Mucosa of descending colon (tissue), 3 donors: ENCODE data around the gene PIK3R2. TPM values are rescaled to one million over a fixed set of nuclear protein-coding genes. Genes with fewer than 3 reads are reported as not detected.
A peak's percentile ranks its signal among the peaks of the same experiment; 100 is the strongest.

Experiments
- ATAC-seq: fragments of 200-7000 bp; cut with Tn5 transposase; one replicate; pipeline ENCODE4 v1.9.1; 2020; ENCODE audit warnings: mild to moderate bottlenecking, moderate library complexity
- DNase-seq, 3 donors: peaks; one replicate each; pipeline ENCODE4 v3.0.0-alpha.2; 2020
- H3K36me3 ChIP-seq: fragments of 200-600 bp; one replicate; pipeline ENCODE4 v1.8.0; 2021; ENCODE audit warnings: low read depth, mild to moderate bottlenecking
- H3K4me1 ChIP-seq: fragments of 200-600 bp; one replicate; pipeline ENCODE4 v1.8.0; 2021; ENCODE audit warnings: low read depth, mild to moderate bottlenecking
- H3K4me3 ChIP-seq: fragments of 200-600 bp; one replicate; pipeline ENCODE4 v1.8.0; 2021; ENCODE audit warnings: mild to moderate bottlenecking
- H3K9me3 ChIP-seq: fragments of 200-600 bp; one replicate; pipeline ENCODE4 v1.8.0; 2021; ENCODE audit warnings: mild to moderate bottlenecking
- intact Hi-C, 2 donors: fragments of 100-400 bp; cut with DNase I in 1 of 2; cut with micrococcal nuclease in 1 of 2; formaldehyde crosslinking; loops; one replicate each; pipeline versions ENCODE4 v1.11.0 to v1.11.1; 2022; cut with DNase I, micrococcal nuclease
- total RNA-seq, 3 donors: library from RNA; stranded (reverse); fragmentation: NEBNext Ultra II Directional in 2 of 3; extraction: Animal tissue kit (Norgen Biotek cat#: 25700) in 2 of 3; gene quantifications; one replicate each; pipeline versions ENCODE4 v1.2.1 to v1.2.4, GENCODE V29; 2021 to 2023
- TF ChIP-seq, protein P1 (sequence below): fragments of 200-600 bp; IDR thresholded peaks from one replicate; pipeline ENCODE4 v1.8.0; 2022; ENCODE audit warnings: antibody characterized with exemption, mild to moderate bottlenecking
- donor health status: DM: no; HTN: no; CAD: no; lungs with moderate emphysema.
- donor health status: DM: no; HTN: no; CAD: no.
- donor health status: DM: no; HTN: yes; CAD: no.

PIK3R2 gene
- total RNA-seq, 3 donors from 2014 or later: 31.6 to 40.0 (median 35.2) TPM

DNA sequence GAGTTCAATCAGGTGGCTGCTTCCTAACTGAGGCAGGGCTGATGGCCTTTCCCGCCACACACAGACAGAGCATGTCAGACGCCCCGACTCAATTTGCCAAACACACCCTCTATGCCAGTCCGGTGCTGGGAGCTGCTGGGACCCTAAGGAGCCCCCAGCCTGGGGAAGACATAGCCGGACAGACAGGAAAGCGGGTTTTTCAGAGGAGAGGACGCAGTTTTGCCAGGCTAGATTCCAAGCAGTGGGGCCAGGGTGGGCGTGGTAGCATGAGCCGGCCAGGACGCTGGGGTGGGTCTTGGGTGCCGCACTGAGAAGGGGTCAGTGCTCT, 35.6 kb upstream of the PIK3R2 start:
- TF ChIP-seq, protein P1, sequence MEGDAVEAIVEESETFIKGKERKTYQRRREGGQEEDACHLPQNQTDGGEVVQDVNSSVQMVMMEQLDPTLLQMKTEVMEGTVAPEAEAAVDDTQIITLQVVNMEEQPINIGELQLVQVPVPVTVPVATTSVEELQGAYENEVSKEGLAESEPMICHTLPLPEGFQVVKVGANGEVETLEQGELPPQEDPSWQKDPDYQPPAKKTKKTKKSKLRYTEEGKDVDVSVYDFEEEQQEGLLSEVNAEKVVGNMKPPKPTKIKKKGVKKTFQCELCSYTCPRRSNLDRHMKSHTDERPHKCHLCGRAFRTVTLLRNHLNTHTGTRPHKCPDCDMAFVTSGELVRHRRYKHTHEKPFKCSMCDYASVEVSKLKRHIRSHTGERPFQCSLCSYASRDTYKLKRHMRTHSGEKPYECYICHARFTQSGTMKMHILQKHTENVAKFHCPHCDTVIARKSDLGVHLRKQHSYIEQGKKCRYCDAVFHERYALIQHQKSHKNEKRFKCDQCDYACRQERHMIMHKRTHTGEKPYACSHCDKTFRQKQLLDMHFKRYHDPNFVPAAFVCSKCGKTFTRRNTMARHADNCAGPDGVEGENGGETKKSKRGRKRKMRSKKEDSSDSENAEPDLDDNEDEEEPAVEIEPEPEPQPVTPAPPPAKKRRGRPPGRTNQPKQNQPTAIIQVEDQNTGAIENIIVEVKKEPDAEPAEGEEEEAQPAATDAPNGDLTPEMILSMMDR: no peak
- ATAC-seq (no peak), DNase-seq (peak in 1 of 3 donors; percentile 68)
- Histone ChIP-seq H3K4me1 (peaks cover 13% of the 10 kb centered on the region), H3K36me3 (no peaks in the 10 kb centered on the region), H3K9me3 (no peaks in the 10 kb centered on the region), H3K4me3 (no peak overlapping the region)
- intact Hi-C loops: loop anchor here in 1 of 2 donors (10.0 kb wide), 1 partner anchor 47 kb away; no protein-coding TSS in a partner anchor

DNA sequence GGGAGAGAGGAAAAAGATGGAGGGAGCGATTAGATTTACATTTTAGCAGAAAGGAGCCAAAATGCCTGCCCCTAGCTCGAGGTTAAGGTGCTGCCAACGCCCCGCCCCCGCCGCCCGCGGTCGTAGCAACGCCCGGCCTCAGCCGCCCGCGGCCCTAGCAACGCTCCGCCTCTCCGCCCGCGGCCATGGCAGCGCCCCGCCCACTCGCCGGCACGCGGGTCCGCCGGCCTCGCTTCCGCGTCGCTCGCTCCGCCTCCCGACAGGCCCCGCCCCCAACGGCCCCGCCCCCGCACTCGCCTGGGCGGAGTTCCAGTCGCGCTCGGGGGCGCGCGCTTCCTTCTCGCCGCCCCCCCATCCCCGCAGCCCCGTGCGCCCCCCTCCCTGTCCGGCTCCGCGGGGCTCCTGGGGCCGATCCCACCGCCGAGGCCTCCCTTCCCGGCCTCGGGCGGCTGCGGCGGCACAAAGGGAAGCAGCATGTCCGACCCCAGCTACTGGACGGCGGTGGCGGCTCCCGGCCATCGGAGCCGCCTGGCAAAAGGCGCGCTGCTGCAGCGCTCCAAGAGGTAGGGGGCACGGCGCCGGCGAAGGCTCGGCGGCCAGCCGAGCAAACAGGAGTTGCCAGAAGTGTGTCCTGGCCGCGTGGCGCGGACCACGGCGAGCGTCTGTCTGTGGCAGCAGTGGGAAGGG, 35.1 kb upstream of the PIK3R2 start:
- intact Hi-C loops: loop anchor here in 1 of 2 donors (10.0 kb wide), 1 partner anchor 47 kb away; no protein-coding TSS in a partner anchor
- peaks cover 13% of the 10 kb centered on the region for H3K4me1 ChIP-seq
- DNase-seq (peak; percentile 94 to 97 (median 96)), ATAC-seq (peak; percentile 96)
- no peaks in the 10 kb centered on the region for H3K36me3 ChIP-seq
- peak overlapping the region; percentile 44 for H3K4me3 ChIP-seq
- H3K9me3 ChIP-seq: no peaks in the 10 kb centered on the region
- TF ChIP-seq, protein P1: no peak

DNA sequence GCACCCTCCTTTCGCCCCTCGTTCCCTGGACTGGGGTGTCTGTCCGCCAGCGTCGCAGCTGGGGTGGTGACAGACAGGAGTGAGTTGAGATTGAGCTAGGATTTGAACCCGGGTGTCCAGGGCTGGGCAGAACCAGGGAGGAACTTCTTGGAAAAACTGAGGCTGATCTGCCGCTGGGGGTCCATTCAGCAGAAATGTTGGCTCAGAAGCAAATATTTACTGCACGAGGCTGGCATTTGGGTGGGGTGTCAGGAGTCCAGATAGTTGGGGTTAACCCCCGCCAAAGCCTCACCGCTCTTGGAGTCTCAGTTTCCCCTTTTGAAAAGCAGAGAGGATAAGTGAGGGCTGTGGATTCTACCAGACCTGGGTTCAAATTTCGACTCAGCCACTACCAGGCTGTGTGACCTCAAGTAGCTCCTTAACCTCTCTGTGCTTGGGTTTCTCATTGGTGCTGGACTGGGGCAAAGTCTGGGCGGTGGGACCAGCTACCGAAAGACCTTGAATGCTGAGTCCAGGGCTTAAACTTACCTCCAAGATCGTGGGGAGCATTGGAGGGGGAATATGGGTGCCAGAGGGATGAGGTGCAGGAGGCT, 34.4 kb upstream of the PIK3R2 start:
- H3K4me1 ChIP-seq: peaks cover 13% of the 10 kb centered on the region
- intact Hi-C loops: loop anchor here in 1 of 2 donors (10.0 kb wide), 1 partner anchor 46 kb away; no protein-coding TSS in a partner anchor

GRCh38 chr19:18119013-18119716, 33.8 kb upstream of the PIK3R2 start:
- Histone ChIP-seq H3K4me3 (no peak overlapping the region), H3K4me1 (peaks cover 13% of the 10 kb centered on the region), H3K36me3 (no peaks in the 10 kb centered on the region), H3K9me3 (no peaks in the 10 kb centered on the region)
- intact Hi-C loops: loop anchor here in 1 of 2 donors (10.0 kb wide), 1 partner anchor 46 kb away; no protein-coding TSS in a partner anchor
- DNase-seq (no peak), ATAC-seq (peak; percentile 41)
- TF ChIP-seq, protein P1: no peak

More for the DNA sequence above, 34.4 kb upstream of the PIK3R2 start:
- no peak for DNase-seq
- no peak for ATAC-seq
- H3K4me3 ChIP-seq: peak overlapping the region; percentile 44
- TF ChIP-seq, protein P1: no peak
- H3K9me3 ChIP-seq: no peaks in the 10 kb centered on the region
- H3K36me3 ChIP-seq: no peaks in the 10 kb centered on the region

DNA sequence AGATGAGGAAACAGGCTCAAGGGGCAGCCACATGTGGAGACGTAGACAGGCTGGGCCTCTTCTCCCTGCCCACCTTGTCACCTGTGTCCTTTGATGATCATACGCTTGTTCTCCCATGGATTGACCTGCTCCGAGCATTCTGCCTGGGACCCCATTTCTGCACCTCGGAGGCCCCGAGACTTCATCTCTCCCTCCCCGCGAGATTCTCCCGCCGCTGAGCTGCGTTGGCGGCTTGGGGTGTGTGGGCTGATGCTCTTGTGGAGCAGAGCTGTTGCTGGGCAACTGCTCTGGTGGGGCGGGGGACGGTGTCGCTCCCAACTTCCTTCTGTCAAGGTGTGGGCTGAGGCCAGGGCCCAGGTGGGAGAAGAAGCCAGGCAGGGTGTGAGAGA, 33.3 kb upstream of the PIK3R2 start:
- ATAC-seq: peak; percentile 4
- TF ChIP-seq, protein P1: no peak

More for the DNA sequence above, 33.3 kb upstream of the PIK3R2 start:
- Histone ChIP-seq H3K4me3 (no peak overlapping the region), H3K36me3 (no peaks in the 10 kb centered on the region), H3K4me1 (peaks cover 13% of the 10 kb centered on the region), H3K9me3 (no peaks in the 10 kb centered on the region)
- peak in 1 of 3 donors; percentile 78 for DNase-seq
- intact Hi-C loops: loop anchor here in 1 of 2 donors (10.0 kb wide), 1 partner anchor 45 kb away; no protein-coding TSS in a partner anchor
